ENCODE measurements around the gene REEP1.

REEP1 gene

DNA sequence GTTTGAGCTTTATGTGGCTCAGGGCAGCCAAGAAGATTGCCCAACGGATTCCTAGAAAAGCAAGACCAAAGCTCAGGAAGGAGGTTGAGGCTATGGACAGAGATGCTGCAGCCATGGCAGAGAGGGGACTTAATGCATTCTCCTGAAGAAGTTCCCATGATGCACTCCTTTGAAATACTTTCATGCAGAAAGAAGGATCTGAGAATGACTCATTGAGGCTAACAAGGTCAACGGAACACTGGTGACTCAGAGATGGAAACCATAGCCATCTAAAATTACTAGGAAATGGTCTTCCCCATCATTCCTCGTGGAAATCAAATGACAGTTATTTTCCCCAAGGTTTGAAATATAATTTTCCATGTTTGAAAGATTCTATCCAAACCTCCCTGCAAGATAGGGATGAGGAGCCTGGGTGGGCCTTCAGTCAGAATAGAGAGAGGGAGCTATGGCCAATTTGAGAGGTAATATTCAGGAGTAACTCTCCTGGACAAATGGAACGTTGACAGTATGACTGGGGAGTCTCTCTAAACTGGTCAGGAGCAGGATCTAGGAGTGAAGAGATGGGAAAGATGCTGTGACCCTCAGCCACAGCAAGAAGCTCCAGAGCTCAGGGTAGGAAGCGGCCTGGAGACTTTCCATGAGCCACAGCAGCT is 63.0 kb downstream of the REEP1 start:
- Histone ChIP-seq H3K4me3 (ENCODE audit: low read length) (no peak overlapping the region), H3K4me1 (ENCODE audit: insufficient read depth, low read length) (no peaks in the 10 kb centered on the region), H3K9me3 (ENCODE audit: insufficient read depth, low read depth, low read length) (peaks cover 14% of the 10 kb centered on the region), H3K27me3 (ENCODE audit: insufficient read depth, low read length) (no peaks in the 10 kb centered on the region), H3K27ac (ENCODE audit: low read length) (no peak overlapping the region), H3K9ac (ENCODE audit: low read depth, low read length) (no peak overlapping the region), H3K36me3 (ENCODE audit: insufficient read depth, low read depth, low read length) (no peaks in the 10 kb centered on the region)

GRCh38 chr2:86272111-86272510 is 65.3 kb downstream of the REEP1 start:
- no peak overlapping the region for H3K27ac ChIP-seq (ENCODE audit: low read length)
- no peaks in the 10 kb centered on the region for H3K4me1 ChIP-seq (ENCODE audit: insufficient read depth, low read length)
- no peaks in the 10 kb centered on the region for H3K27me3 ChIP-seq (ENCODE audit: insufficient read depth, low read length)
- H3K9ac ChIP-seq (ENCODE audit: low read depth, low read length): no peak overlapping the region
- peaks cover 14% of the 10 kb centered on the region for H3K9me3 ChIP-seq (ENCODE audit: insufficient read depth, low read depth, low read length)
- no peak overlapping the region for H3K4me3 ChIP-seq (ENCODE audit: low read length)
- no peaks in the 10 kb centered on the region for H3K36me3 ChIP-seq (ENCODE audit: insufficient read depth, low read depth, low read length)

DNA sequence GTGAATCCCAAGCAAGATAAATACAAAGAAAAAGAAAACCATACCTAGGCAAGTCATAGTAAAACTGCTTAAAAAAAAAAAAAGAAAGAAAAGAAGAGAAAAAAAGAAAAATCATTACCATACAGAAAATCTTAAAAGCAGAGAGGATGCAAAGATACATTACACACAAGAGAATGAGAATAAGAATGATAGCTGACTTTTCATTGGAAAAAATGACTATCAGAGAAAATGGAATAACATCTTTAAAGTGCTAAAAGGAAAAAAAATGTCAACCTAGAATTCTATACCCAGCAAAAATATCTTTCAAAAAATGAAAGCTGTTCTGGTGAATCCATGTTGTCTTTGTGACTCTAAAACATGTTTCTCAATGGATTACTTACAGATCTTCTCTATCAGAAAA is 66.2 kb downstream of the REEP1 start:
- Histone ChIP-seq H3K4me3 (ENCODE audit: low read length) (no peak overlapping the region), H3K9ac (ENCODE audit: low read depth, low read length) (no peak overlapping the region), H3K9me3 (ENCODE audit: insufficient read depth, low read depth, low read length) (peaks cover 14% of the 10 kb centered on the region), H3K36me3 (ENCODE audit: insufficient read depth, low read depth, low read length) (no peaks in the 10 kb centered on the region), H3K4me1 (ENCODE audit: insufficient read depth, low read length) (no peaks in the 10 kb centered on the region), H3K27ac (ENCODE audit: low read length) (no peak overlapping the region), H3K27me3 (ENCODE audit: insufficient read depth, low read length) (no peaks in the 10 kb centered on the region)

- Histone ChIP-seq H3K4me3 (ENCODE audit: low read length) (no peak overlapping the region), H3K36me3 (ENCODE audit: insufficient read depth, low read depth, low read length) (no peaks in the 10 kb centered on the region), H3K27me3 (ENCODE audit: insufficient read depth, low read length) (no peaks in the 10 kb centered on the region), H3K9me3 (ENCODE audit: insufficient read depth, low read depth, low read length) (no peaks in the 10 kb centered on the region), H3K27ac (ENCODE audit: low read length) (no peak overlapping the region), H3K4me1 (ENCODE audit: insufficient read depth, low read length) (no peaks in the 10 kb centered on the region; the same call in 1 of the 2 replicates), H3K9ac (ENCODE audit: low read depth, low read length) (no peak overlapping the region)
Measured at GRCh38 chr2:86263956-86264355, 73.5 kb downstream of the REEP1 start.

DNA sequence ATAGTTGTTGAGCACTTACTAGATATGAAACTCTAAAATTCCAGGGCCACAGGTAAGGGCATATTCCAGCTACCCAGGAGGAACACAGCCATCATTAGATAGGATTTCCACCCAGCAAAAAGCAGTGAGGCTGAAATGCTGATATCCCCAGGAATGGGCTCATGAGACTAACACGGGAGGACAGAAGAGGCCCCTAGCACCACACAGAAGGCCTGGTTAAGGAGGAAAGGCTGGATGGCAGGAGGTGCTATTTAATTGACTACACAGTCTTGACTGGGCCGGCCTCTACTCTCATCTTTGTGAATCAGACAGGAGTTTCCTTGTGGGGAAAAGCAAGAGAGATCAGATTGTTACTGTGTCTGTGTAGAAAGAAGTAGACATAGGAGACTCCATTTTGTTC is 76.4 kb downstream of the REEP1 start:
- no peak overlapping the region for H3K4me3 ChIP-seq (ENCODE audit: low read length)
- H3K9me3 ChIP-seq (ENCODE audit: insufficient read depth, low read depth, low read length): no peaks in the 10 kb centered on the region
- no peaks in the 10 kb centered on the region; the same call in 1 of the 2 replicates for H3K4me1 ChIP-seq (ENCODE audit: insufficient read depth, low read length)
- no peaks in the 10 kb centered on the region for H3K27me3 ChIP-seq (ENCODE audit: insufficient read depth, low read length)
- no peaks in the 10 kb centered on the region for H3K36me3 ChIP-seq (ENCODE audit: insufficient read depth, low read depth, low read length)
- no peak overlapping the region for H3K27ac ChIP-seq (ENCODE audit: low read length)
- H3K9ac ChIP-seq (ENCODE audit: low read depth, low read length): no peak overlapping the region

DNA sequence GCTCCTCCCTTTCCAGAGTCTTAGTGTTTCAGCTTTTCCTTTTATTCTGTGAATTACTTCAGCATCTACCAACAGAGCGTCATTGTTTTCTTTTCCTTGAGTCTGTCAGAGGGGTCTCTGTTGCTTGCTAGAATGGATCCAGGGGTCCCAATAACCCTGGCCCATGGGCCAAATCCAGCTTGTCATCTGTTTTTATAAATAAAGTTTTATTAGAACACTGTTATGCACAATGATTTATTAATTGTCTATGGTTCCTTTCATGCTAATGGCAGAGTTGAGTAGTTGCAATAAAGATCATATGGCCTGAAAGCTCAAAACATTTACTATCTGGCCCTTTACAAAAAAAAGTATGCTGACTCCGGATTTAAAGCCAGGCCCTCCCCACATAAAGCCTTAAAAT is 79.3 kb downstream of the REEP1 start:
- Histone ChIP-seq H3K27ac (ENCODE audit: low read length) (no peak overlapping the region), H3K36me3 (ENCODE audit: insufficient read depth, low read depth, low read length) (no peaks in the 10 kb centered on the region), H3K4me3 (ENCODE audit: low read length) (no peak overlapping the region), H3K27me3 (ENCODE audit: insufficient read depth, low read length) (no peaks in the 10 kb centered on the region), H3K4me1 (ENCODE audit: insufficient read depth, low read length) (peaks cover 8% of the 10 kb centered on the region), H3K9me3 (ENCODE audit: insufficient read depth, low read depth, low read length) (no peaks in the 10 kb centered on the region), H3K9ac (ENCODE audit: low read depth, low read length) (no peak overlapping the region)

- Histone ChIP-seq H3K27me3 (ENCODE audit: insufficient read depth, low read length) (no peaks in the 10 kb centered on the region), H3K4me1 (ENCODE audit: insufficient read depth, low read length) (peaks cover 8% of the 10 kb centered on the region; the same call in 1 of the 2 replicates), H3K36me3 (ENCODE audit: insufficient read depth, low read depth, low read length) (no peaks in the 10 kb centered on the region), H3K9ac (ENCODE audit: low read depth, low read length) (no peak overlapping the region), H3K27ac (ENCODE audit: low read length) (no peak overlapping the region), H3K9me3 (ENCODE audit: insufficient read depth, low read depth, low read length) (no peaks in the 10 kb centered on the region), H3K4me3 (ENCODE audit: low read length) (no peak overlapping the region)
Measured at GRCh38 chr2:86256982-86257381, 80.4 kb downstream of the REEP1 start.

DNA sequence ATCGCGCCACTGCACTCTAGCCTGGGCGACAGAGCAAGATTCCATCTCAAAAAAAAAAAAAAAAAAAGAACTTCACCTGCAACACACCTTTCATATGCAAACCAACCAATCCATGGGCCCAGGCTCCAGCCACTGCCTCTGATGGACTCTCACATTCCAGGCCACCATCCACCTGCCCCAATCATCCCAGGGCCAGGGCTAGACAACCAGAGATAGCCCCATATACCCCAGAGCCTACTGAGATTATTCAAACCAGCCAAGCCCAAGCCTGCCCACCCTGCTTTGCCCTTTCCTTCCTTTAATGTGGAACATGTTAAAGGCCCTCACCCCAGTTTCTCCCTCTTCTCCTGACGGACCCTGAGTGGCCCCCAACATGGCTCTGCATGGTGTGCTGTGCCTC is 81.1 kb downstream of the REEP1 start:
- no peak overlapping the region for H3K4me3 ChIP-seq (ENCODE audit: low read length)
- H3K27ac ChIP-seq (ENCODE audit: low read length): no peak overlapping the region
- peaks cover 8% of the 10 kb centered on the region; the same call in 1 of the 2 replicates for H3K4me1 ChIP-seq (ENCODE audit: insufficient read depth, low read length)
- H3K9ac ChIP-seq (ENCODE audit: low read depth, low read length): no peak overlapping the region
- H3K9me3 ChIP-seq (ENCODE audit: insufficient read depth, low read depth, low read length): no peaks in the 10 kb centered on the region
- H3K36me3 ChIP-seq (ENCODE audit: insufficient read depth, low read depth, low read length): no peaks in the 10 kb centered on the region
- H3K27me3 ChIP-seq (ENCODE audit: insufficient read depth, low read length): no peaks in the 10 kb centered on the region

GRCh38 chr2:86254576-86255538 is 82.6 kb downstream of the REEP1 start:
- no peak overlapping the region for H3K27ac ChIP-seq (ENCODE audit: low read length)
- no peak overlapping the region for H3K9ac ChIP-seq (ENCODE audit: low read depth, low read length)
- no peaks in the 10 kb centered on the region for H3K27me3 ChIP-seq (ENCODE audit: insufficient read depth, low read length)
- H3K9me3 ChIP-seq (ENCODE audit: insufficient read depth, low read depth, low read length): no peaks in the 10 kb centered on the region
- H3K4me3 ChIP-seq (ENCODE audit: low read length): no peak overlapping the region
- no peaks in the 10 kb centered on the region for H3K36me3 ChIP-seq (ENCODE audit: insufficient read depth, low read depth, low read length)
- H3K4me1 ChIP-seq (ENCODE audit: insufficient read depth, low read length): peaks cover 8% of the 10 kb centered on the region; the same call in 1 of the 2 replicates

DNA sequence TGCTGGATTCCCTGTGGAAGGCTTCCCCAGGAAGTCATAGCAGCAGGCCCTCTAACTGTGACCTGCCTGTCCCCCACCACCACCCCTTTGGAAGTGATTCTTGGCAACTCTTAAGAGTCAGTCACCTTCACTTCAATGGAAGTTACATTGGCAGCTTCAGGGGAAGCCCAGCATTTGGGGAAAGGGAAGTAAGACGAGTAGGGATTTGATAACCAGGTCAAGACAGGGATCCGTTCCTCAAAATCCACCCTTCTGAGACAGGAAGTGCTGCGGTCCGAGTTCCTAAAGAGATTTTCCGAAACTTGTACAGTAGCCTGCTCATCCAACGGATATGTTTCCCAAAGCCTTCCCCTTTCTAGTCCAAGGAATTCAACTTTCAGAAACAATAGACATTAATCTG is 84.0 kb downstream of the REEP1 start:
- no peaks in the 10 kb centered on the region for H3K36me3 ChIP-seq (ENCODE audit: insufficient read depth, low read depth, low read length)
- no peak overlapping the region for H3K9ac ChIP-seq (ENCODE audit: low read depth, low read length)
- no peaks in the 10 kb centered on the region for H3K27me3 ChIP-seq (ENCODE audit: insufficient read depth, low read length)
- no peak overlapping the region for H3K4me3 ChIP-seq (ENCODE audit: low read length)
- H3K27ac ChIP-seq (ENCODE audit: low read length): no peak overlapping the region
- no peaks in the 10 kb centered on the region for H3K9me3 ChIP-seq (ENCODE audit: insufficient read depth, low read depth, low read length)
- H3K4me1 ChIP-seq (ENCODE audit: insufficient read depth, low read length): peaks cover 11% of the 10 kb centered on the region; the same call in 1 of the 2 replicates

DNA sequence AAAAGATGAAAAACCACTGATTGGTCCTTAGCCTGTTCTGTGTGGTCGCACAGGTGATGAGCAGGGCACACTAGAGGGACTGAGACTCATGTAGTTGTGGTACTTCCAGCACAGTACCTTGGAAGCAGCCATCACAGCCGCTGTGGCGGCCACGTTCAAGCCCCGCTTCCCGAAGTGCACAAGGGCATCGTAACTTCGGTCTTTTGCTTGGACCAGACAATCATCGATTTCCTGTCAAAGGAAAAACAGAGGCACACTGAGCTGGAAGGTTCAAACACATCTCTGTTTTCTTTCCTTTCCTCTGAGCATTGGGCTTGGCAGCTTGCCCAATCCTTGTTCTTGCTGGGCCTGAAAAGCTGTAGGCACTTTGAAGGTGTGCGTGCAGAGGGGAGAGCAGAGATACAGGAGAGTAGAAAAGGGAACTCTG is 85.6 kb downstream of the REEP1 start:
- Histone ChIP-seq H3K36me3 (ENCODE audit: insufficient read depth, low read depth, low read length) (no peaks in the 10 kb centered on the region), H3K27ac (ENCODE audit: low read length) (no peak overlapping the region), H3K4me1 (ENCODE audit: insufficient read depth, low read length) (peaks cover 11% of the 10 kb centered on the region; the same call in 1 of the 2 replicates), H3K9ac (ENCODE audit: low read depth, low read length) (no peak overlapping the region), H3K4me3 (ENCODE audit: low read length) (no peak overlapping the region), H3K27me3 (ENCODE audit: insufficient read depth, low read length) (no peaks in the 10 kb centered on the region), H3K9me3 (ENCODE audit: insufficient read depth, low read depth, low read length) (no peaks in the 10 kb centered on the region)

All from iPS-20b (cell line).